Cardiac atrium fibroblast (primary cell): ENCODE results near the gene OR52B4. TPM values are rescaled to one million over a fixed set of nuclear protein-coding genes. Genes with fewer than 3 reads are reported as not detected.

ENCODE experiments used
- total RNA-seq: library from RNA; depleted of rRNA; stranded (reverse); fragments of >200 nt; gene quantifications from 2 replicates; pipeline ENCODE4 v1.2.3, GENCODE V29; 2015

Gene OR52B4
- not detected in 2 replicates for total RNA-seq

GRCh38 chr11:4368286-4368685, at the start of gene OR52B4:
TSS of gene OR52B4 (minus strand) at chr11:4368386. CDS start at chr11:4368295, 91 bp downstream.

GRCh38 chr11:4393209-4393857, 25.1 kb upstream of the OR52B4 start, which contains the start of gene TRIM21:
TSS of gene TRIM21 (minus strand) at chr11:4393702. CDS start at chr11:4390409, 3,293 bp downstream.

Other genes starting within 250 kb of the OR52B4 start
- gene TRIM21, start 25.3 kb upstream of the OR52B4 start, total RNA-seq, result 15.3 and 18.3 TPM in 2 replicates
- gene OR52K2, start 80.9 kb upstream of the OR52B4 start, total RNA-seq, result not detected in 2 replicates
- not detected in 2 replicates for gene OR52K1, start 114.3 kb upstream of the OR52B4 start, total RNA-seq
- gene OR52M1, start 176.8 kb upstream of the OR52B4 start, total RNA-seq, result not detected in 2 replicates
- gene OR52I2, start 213.4 kb upstream of the OR52B4 start, total RNA-seq, result not detected in 2 replicates
- not detected in 2 replicates for gene OR52I1, start 225.7 kb upstream of the OR52B4 start, total RNA-seq
- gene TRIM68, start 239.8 kb upstream of the OR52B4 start, total RNA-seq, result 9.9 and 12.5 TPM in 2 replicates